BLaER1 treated with 17β-estradiol and CSF1 and Interleukin-3, amounts not matched to agents 10 nM and 100 nM (cell line): ENCODE measurements around the gene OR56B1.

Experiments
- H3K27ac ChIP-seq, 11 experiments: shearing (Covaris generic); formaldehyde crosslinking; 2 replicates each; pipeline ENCODE4 v1.8.1; 2022
- H3K27me3 ChIP-seq, 11 experiments: shearing (Covaris generic); formaldehyde crosslinking; 2 replicates each; pipeline ENCODE4 v1.8.1; 2022
- H3K36me3 ChIP-seq, 11 experiments: shearing (Covaris generic); formaldehyde crosslinking; 2 replicates each; pipeline ENCODE4 v1.8.1; 2022
- H3K4me1 ChIP-seq, 10 experiments: shearing (Covaris generic); formaldehyde crosslinking; 2 replicates each; pipeline ENCODE4 v1.8.1; 2022
- H3K4me2 ChIP-seq, 11 experiments: shearing (Covaris generic); formaldehyde crosslinking; 2 replicates each; pipeline ENCODE4 v1.8.1; 2022
- H3K4me3 ChIP-seq, 10 experiments: shearing (Covaris generic); formaldehyde crosslinking; 2 replicates each; pipeline ENCODE4 v1.8.1; 2022
- H3K9ac ChIP-seq, 11 experiments: shearing (Covaris generic); formaldehyde crosslinking; 2 replicates each; pipeline ENCODE4 v1.8.1; 2022
- H3K9me3 ChIP-seq, 11 experiments: shearing (Covaris generic); formaldehyde crosslinking; replicated peaks in 1 of 11; 2 replicates each; pipeline ENCODE4 v1.8.1; 2022
- H4K20me1 ChIP-seq, 11 experiments: shearing (Covaris generic); formaldehyde crosslinking; 2 replicates each; pipeline ENCODE4 v1.8.1; 2022
- Cebpa-rat ChIP-seq, 11 experiments: shearing (Covaris generic); IDR thresholded peaks; 2 replicates each; pipeline ENCODE4 v1.8.1; 2022

OR56B1 gene

GRCh38 chr11:5695580-5695979, 40.7 kb upstream of the OR56B1 start:
- TF ChIP-seq Cebpa-rat (IDR thresholded peaks at IDR 0.05) = no peak
- no peak overlapping the region for H3K4me3 ChIP-seq
- no peak overlapping the region for H3K27ac ChIP-seq
- H3K27me3 ChIP-seq = no peaks in the 10 kb centered on the region
- H3K36me3 ChIP-seq = peaks cover 42 to 84% (median 73%) of the 10 kb centered on the region in 11 experiments
- peaks cover 0 to 69% (median 42%) of the 10 kb centered on the region in 11 experiments; a peak in 16 of 22 replicates for H4K20me1 ChIP-seq
- H3K9ac ChIP-seq = no peak overlapping the region
- H3K9me3 ChIP-seq = no peaks in the 10 kb centered on the region
- no peak overlapping the region for H3K4me2 ChIP-seq
- peaks cover 16 to 47% (median 27%) of the 10 kb centered on the region in 10 experiments for H3K4me1 ChIP-seq

GRCh38 chr11:5696210-5696609, 40.0 kb upstream of the OR56B1 start:
- no peaks in the 10 kb centered on the region for H3K27me3 ChIP-seq
- peaks cover 18 to 53% (median 28%) of the 10 kb centered on the region in 10 experiments for H3K4me1 ChIP-seq
- peaks cover 0 to 74% (median 42%) of the 10 kb centered on the region in 11 experiments; a peak in 16 of 22 replicates for H4K20me1 ChIP-seq
- peaks cover 47 to 90% (median 79%) of the 10 kb centered on the region in 11 experiments for H3K36me3 ChIP-seq
- H3K4me2 ChIP-seq = no peak overlapping the region
- no peaks in the 10 kb centered on the region for H3K9me3 ChIP-seq
- no peak for TF ChIP-seq Cebpa-rat (IDR thresholded peaks at IDR 0.05)
- no peak overlapping the region for H3K9ac ChIP-seq
- H3K4me3 ChIP-seq = no peak overlapping the region
- H3K27ac ChIP-seq = no peak overlapping the region

- H3K27me3 ChIP-seq = no peaks in the 10 kb centered on the region
- peaks cover 0 to 79% (median 42%) of the 10 kb centered on the region in 11 experiments; a peak in 16 of 22 replicates for H4K20me1 ChIP-seq
- H3K27ac ChIP-seq = no peak overlapping the region
- H3K4me1 ChIP-seq = peaks cover 5 to 40% (median 18%) of the 10 kb centered on the region in 10 experiments; a peak in 14 of 20 replicates
- H3K36me3 ChIP-seq = peaks cover 63 to 96% (median 88%) of the 10 kb centered on the region in 11 experiments
- peaks cover 0 to 2% (median 0%) of the 10 kb centered on the region in 11 experiments; a peak in 1 of 22 replicates for H3K9me3 ChIP-seq
- TF ChIP-seq Cebpa-rat (IDR thresholded peaks at IDR 0.05) = no peak
- H3K4me3 ChIP-seq = no peak overlapping the region
- no peak overlapping the region for H3K9ac ChIP-seq
- H3K4me2 ChIP-seq = no peak overlapping the region
These were observed 38.0 kb upstream of the OR56B1 start for GRCh38 chr11:5698281-5698680.

- peak overlapping the region in 8 of 11 experiments; percentile 18 to 57 (median 36); a peak in 10 of 22 replicates for H3K27ac ChIP-seq
- no peak overlapping the region for H3K4me3 ChIP-seq
- H3K9ac ChIP-seq = no peak overlapping the region
- H3K36me3 ChIP-seq = peaks cover 80 to 96% (median 86%) of the 10 kb centered on the region in 11 experiments
- TF ChIP-seq Cebpa-rat (IDR thresholded peaks at IDR 0.05) = no peak
- no peaks in the 10 kb centered on the region for H3K27me3 ChIP-seq
- H3K4me1 ChIP-seq = peaks cover 0 to 22% (median 10%) of the 10 kb centered on the region in 10 experiments; a peak in 13 of 20 replicates
- H4K20me1 ChIP-seq = peaks cover 0 to 78% (median 27%) of the 10 kb centered on the region in 11 experiments; a peak in 15 of 22 replicates
- H3K9me3 ChIP-seq = peaks cover 0 to 9% (median 0%) of the 10 kb centered on the region in 11 experiments; a peak in 1 of 22 replicates
- peak overlapping the region in 8 of 11 experiments; percentile 2 to 62 (median 33); a peak in 8 of 22 replicates for H3K4me2 ChIP-seq
These were observed 35.7 kb upstream of the OR56B1 start for GRCh38 chr11:5700421-5701054.

GRCh38 chr11:5701055-5701577, 35.1 kb upstream of the OR56B1 start:
- H3K9me3 ChIP-seq = peaks cover 0 to 9% (median 0%) of the 10 kb centered on the region in 11 experiments; a peak in 1 of 22 replicates
- peak overlapping the region in 4 of 11 experiments; percentile 5 to 62 (median 42); a peak in 2 of 22 replicates for H3K4me2 ChIP-seq
- H3K36me3 ChIP-seq = peaks cover 80 to 96% (median 86%) of the 10 kb centered on the region in 11 experiments
- no peaks in the 10 kb centered on the region for H3K27me3 ChIP-seq
- H3K4me1 ChIP-seq = peaks cover 0 to 20% (median 10%) of the 10 kb centered on the region in 10 experiments; a peak in 13 of 20 replicates
- H3K4me3 ChIP-seq = no peak overlapping the region
- peak in 1 of 11 experiments; percentile 20; a peak in 1 of 22 replicates for TF ChIP-seq Cebpa-rat (IDR thresholded peaks at IDR 0.05)
- H3K27ac ChIP-seq = peak overlapping the region in 2 of 11 experiments; percentile 27 to 56; a peak in 5 of 22 replicates
- peaks cover 0 to 72% (median 21%) of the 10 kb centered on the region in 11 experiments; a peak in 15 of 22 replicates for H4K20me1 ChIP-seq
- H3K9ac ChIP-seq = no peak overlapping the region

GRCh38 chr11:5703741-5704536, 32.3 kb upstream of the OR56B1 start:
- peaks cover 0 to 19% (median 10%) of the 10 kb centered on the region in 10 experiments; a peak in 13 of 20 replicates for H3K4me1 ChIP-seq
- H3K9ac ChIP-seq = no peak overlapping the region
- peaks cover 80 to 96% (median 86%) of the 10 kb centered on the region in 11 experiments for H3K36me3 ChIP-seq
- H3K27me3 ChIP-seq = no peaks in the 10 kb centered on the region
- no peak overlapping the region for H3K27ac ChIP-seq
- TF ChIP-seq Cebpa-rat (IDR thresholded peaks at IDR 0.05) = no peak
- peaks cover 0 to 9% (median 0%) of the 10 kb centered on the region in 11 experiments; a peak in 1 of 22 replicates for H3K9me3 ChIP-seq
- no peak overlapping the region for H3K4me3 ChIP-seq
- H3K4me2 ChIP-seq = no peak overlapping the region
- peaks cover 0 to 62% (median 0%) of the 10 kb centered on the region in 11 experiments; a peak in 10 of 22 replicates for H4K20me1 ChIP-seq

- H3K36me3 ChIP-seq = peaks cover 80 to 96% (median 93%) of the 10 kb centered on the region in 11 experiments
- peaks cover 0 to 8% (median 2%) of the 10 kb centered on the region in 10 experiments; a peak in 10 of 20 replicates for H3K4me1 ChIP-seq
- H3K4me2 ChIP-seq = no peak overlapping the region
- H3K4me3 ChIP-seq = no peak overlapping the region
- peaks cover 0 to 9% (median 0%) of the 10 kb centered on the region in 11 experiments; a peak in 1 of 22 replicates for H3K9me3 ChIP-seq
- H4K20me1 ChIP-seq = peaks cover 0 to 50% (median 0%) of the 10 kb centered on the region in 11 experiments; a peak in 10 of 22 replicates
- H3K27ac ChIP-seq = no peak overlapping the region
- H3K27me3 ChIP-seq = no peaks in the 10 kb centered on the region
- TF ChIP-seq Cebpa-rat (IDR thresholded peaks at IDR 0.05) = no peak
- H3K9ac ChIP-seq = no peak overlapping the region
These were observed 30.6 kb upstream of the OR56B1 start for GRCh38 chr11:5705688-5706087.

GRCh38 chr11:5712507-5712906, 23.7 kb upstream of the OR56B1 start:
- Histone ChIP-seq H3K36me3 (peaks cover 25 to 51% (median 39%) of the 10 kb centered on the region in 11 experiments), H3K27me3 (no peaks in the 10 kb centered on the region), H4K20me1 (peaks cover 0 to 9% (median 0%) of the 10 kb centered on the region in 11 experiments; a peak in 4 of 22 replicates), H3K4me1 (no peaks in the 10 kb centered on the region), H3K9ac (no peak overlapping the region), H3K9me3 (peaks cover 0 to 7% (median 3%) of the 10 kb centered on the region in 11 experiments; a peak in 4 of 22 replicates), H3K4me3 (no peak overlapping the region), H3K4me2 (no peak overlapping the region), H3K27ac (no peak overlapping the region)
- no peak for TF ChIP-seq Cebpa-rat (IDR thresholded peaks at IDR 0.05)
